Right lobe of liver (tissue), 6 donors: Measurements from ENCODE around the gene CCDC167. TPM values are rescaled to one million over a fixed set of nuclear protein-coding genes. Genes with fewer than 3 reads are reported as not detected.

ENCODE experiments used
- ATAC-seq, 4 donors: fragments of 200-7000 bp; cut with Tn5 transposase; one replicate each; pipeline ENCODE4 v1.9.1; 2020; ENCODE audit warnings: mild to moderate bottlenecking in 4 of 4, moderate library complexity in 4 of 4
- DNase-seq, 3 donors: peaks; one replicate each; pipeline ENCODE4 v3.0.0-alpha.2; 2020
- H3K27ac ChIP-seq, 3 donors: fragments of 200-600 bp; one replicate each; pipeline ENCODE4 v1.8.0; 2022
- H3K27me3 ChIP-seq, 2 donors: fragments of 200-600 bp; one replicate each; pipeline ENCODE4 v1.8.0; 2022
- H3K36me3 ChIP-seq, 4 donors: fragments of 200-600 bp; sonication (generic) in 1 of 4; one replicate each; pipeline versions ENCODE4 v1.5.1 to v1.8.0; 2017 to 2022; ENCODE audit warnings: control low read depth in 1 of 4
- H3K4me1 ChIP-seq, 4 donors: fragments of 200-600 bp; sonication (generic) in 1 of 4; one replicate each; pipeline versions ENCODE4 v1.5.1 to v1.8.0; 2017 to 2022; ENCODE audit warnings: control low read depth in 1 of 4
- H3K4me3 ChIP-seq, 3 donors: fragments of 200-600 bp; one replicate each; pipeline ENCODE4 v1.8.0; 2022
- H3K9me3 ChIP-seq, 4 donors: fragments of 200-600 bp; sonication (generic) in 1 of 4; one replicate each; pipeline versions ENCODE4 v1.5.1 to v1.8.0; 2017 to 2022; ENCODE audit warnings: control low read depth in 1 of 4
- CTCF ChIP-seq, 4 donors: fragments of 200-600 bp in 3 of 4; fragments of 450-650 bp in 1 of 4; IDR thresholded peaks; one replicate each; pipeline versions ENCODE4 v1.5.1 to v1.8.0; 2016 to 2022; ENCODE audit warnings: antibody characterized with exemption in 4 of 4, mild to moderate bottlenecking in 2 of 4
- POLR2A ChIP-seq: fragments of 450-650 bp; IDR thresholded peaks from one replicate; pipeline ENCODE4 v1.6.1; 2017; ENCODE audit warnings: antibody characterized with exemption, mild to moderate bottlenecking
- WGBS: methylation state at CpG from one replicate; pipeline ENCODE4 v1.1.6; 2018; ENCODE audit warnings: low coverage, low lambda C conversion rate; ENCODE audit not compliant: insufficient coverage; ENCODE audit errors: missing lambda C conversion rate; 5-methylcytosine and 5-hydroxymethylcytosine counted together
- intact Hi-C, 2 donors: fragments of 100-400 bp; cut with DNase I; formaldehyde crosslinking; loops; one replicate each; pipeline versions ENCODE4 v1.11.2 to v1.14.1; 2022
- total RNA-seq, 6 experiments: library from RNA; depleted of rRNA in 2 of 6; stranded (reverse); fragments of >200 nt in 2 of 6; fragmentation: NEBNext Ultra II Directional in 3 of 6; extraction: Animal tissue kit (Norgen Biotek cat#: 25700) in 3 of 6; gene quantifications; one replicate each; pipeline versions ENCODE4 v1.1.0 to v1.2.4, GENCODE V29; 2016 to 2023
- donor health status: DM: no; HTN: yes; CAD: no.
- donor health status: DM: no; HTN: no; CAD: no.
- donor health status: DM: no; HTN: no; CAD: no.
- donor health status: DM: no; HTN: yes; CAD: no.
- donor health status: DM: no; HTN: yes; CAD: no.

The CCDC167 gene
- total RNA-seq, 6 experiments from 2014 or later, result 16.5 to 103 (median 26.9) TPM

- peak in 2 of 3 donors; percentile 28 to 50 for DNase-seq
- Histone ChIP-seq H3K4me3 (peak overlapping the region; percentile 86 to 98 (median 96)), H3K4me1 (peaks cover 0 to 11% (median 4%) of the 10 kb centered on the region in 4 donors), H3K27ac (peak overlapping the region; percentile 64 to 86 (median 83)), H3K36me3 (peaks cover 4 to 30% (median 6%) of the 10 kb centered on the region in 4 donors), H3K27me3 (no peaks in the 10 kb centered on the region), H3K9me3 (no peaks in the 10 kb centered on the region)
- TF ChIP-seq CTCF (IDR thresholded peaks at IDR 0.05), result no peak
- TF ChIP-seq POLR2A, result no peak
- intact Hi-C loops, result no loop called here
- WGBS, result 13% methylated on average over 12 of the region's 13 CpGs
- ATAC-seq, result peak; percentile 35 to 42 (median 40)
These were observed 65.9 kb downstream of the CCDC167 start for GRCh38 chr6:37433657-37434271.

Other genes with a start within 250 kb of the CCDC167 start
- gene TBC1D22B, start 242.1 kb downstream of the CCDC167 start, total RNA-seq, result 1 to 10 TPM; 1.3 to 4.0 (median 2.8) TPM
- gene TMEM217, start 241.7 kb downstream of the CCDC167 start, total RNA-seq, result 1 to 10 TPM in 2 of 6 experiments, under 1 TPM in 3, not detected in 1; 0.15 to 5.2 (median 0.92) TPM
- 1 to 10 TPM; 4.3 to 7.1 (median 6.1) TPM for gene RNF8, start 145.9 kb downstream of the CCDC167 start, total RNA-seq
- 10 to 100 TPM; 15.6 to 22.3 (median 16.5) TPM for gene CMTR1, start 66.7 kb downstream of the CCDC167 start, total RNA-seq
- 1 to 10 TPM in 1 of 6 experiments, under 1 TPM in 5; 0.22 to 1.3 (median 0.59) TPM for gene MDGA1, start 198.0 kb upstream of the CCDC167 start, total RNA-seq